DND-41 (cell line): Measurements from ENCODE around the gene FMN2.

ENCODE experiments used
- EZH2 ChIP-seq: IDR thresholded peaks from 3 replicates; pipeline ENCODE4 v1.6.1; 2012; ENCODE audit warnings: borderline replicate concordance, low read depth, mild to moderate bottlenecking, moderate library complexity, low read length, inconsistent platforms; ENCODE audit not compliant: severe bottlenecking
- TF ChIP-seq, protein P1 (sequence below): IDR thresholded peaks from 2 replicates; pipeline ENCODE4 v1.5.1; 2012; ENCODE audit warnings: borderline replicate concordance, low read length, moderate library complexity, mild to moderate bottlenecking; ENCODE audit not compliant: poor library complexity, severe bottlenecking; ENCODE audit errors: extremely low read depth

DNA sequence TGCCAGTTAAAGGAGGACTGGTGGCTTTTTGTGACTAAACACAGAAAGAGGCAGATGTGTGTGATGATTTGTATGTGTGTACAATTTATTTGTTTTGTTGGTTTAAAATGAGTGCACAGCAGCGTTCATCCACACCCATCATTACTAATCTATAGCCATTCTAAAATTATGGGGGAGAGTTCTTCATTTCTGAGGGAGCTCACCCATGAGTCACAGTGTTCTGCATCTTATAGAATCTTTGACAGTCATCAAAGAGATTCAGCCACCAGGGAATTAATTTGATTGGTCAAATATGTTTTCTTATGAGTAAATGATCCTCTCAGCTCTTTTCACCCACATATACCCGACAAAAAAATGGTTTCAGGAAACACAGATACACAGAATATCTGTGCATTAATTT, 372.4 kb downstream of the FMN2 start:
- TF ChIP-seq, protein P1, sequence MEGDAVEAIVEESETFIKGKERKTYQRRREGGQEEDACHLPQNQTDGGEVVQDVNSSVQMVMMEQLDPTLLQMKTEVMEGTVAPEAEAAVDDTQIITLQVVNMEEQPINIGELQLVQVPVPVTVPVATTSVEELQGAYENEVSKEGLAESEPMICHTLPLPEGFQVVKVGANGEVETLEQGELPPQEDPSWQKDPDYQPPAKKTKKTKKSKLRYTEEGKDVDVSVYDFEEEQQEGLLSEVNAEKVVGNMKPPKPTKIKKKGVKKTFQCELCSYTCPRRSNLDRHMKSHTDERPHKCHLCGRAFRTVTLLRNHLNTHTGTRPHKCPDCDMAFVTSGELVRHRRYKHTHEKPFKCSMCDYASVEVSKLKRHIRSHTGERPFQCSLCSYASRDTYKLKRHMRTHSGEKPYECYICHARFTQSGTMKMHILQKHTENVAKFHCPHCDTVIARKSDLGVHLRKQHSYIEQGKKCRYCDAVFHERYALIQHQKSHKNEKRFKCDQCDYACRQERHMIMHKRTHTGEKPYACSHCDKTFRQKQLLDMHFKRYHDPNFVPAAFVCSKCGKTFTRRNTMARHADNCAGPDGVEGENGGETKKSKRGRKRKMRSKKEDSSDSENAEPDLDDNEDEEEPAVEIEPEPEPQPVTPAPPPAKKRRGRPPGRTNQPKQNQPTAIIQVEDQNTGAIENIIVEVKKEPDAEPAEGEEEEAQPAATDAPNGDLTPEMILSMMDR: no peak
- TF ChIP-seq EZH2: no peak
